GM10847 (cell line): Measurements from ENCODE around the gene MUC5B.

ENCODE experiments used
- POLR2A ChIP-seq: IDR thresholded peaks from 2 replicates; pipeline ENCODE4 v1.6.1; 2011; ENCODE audit not compliant: insufficient read length; ENCODE audit errors: extremely low read depth

MUC5B gene

DNA sequence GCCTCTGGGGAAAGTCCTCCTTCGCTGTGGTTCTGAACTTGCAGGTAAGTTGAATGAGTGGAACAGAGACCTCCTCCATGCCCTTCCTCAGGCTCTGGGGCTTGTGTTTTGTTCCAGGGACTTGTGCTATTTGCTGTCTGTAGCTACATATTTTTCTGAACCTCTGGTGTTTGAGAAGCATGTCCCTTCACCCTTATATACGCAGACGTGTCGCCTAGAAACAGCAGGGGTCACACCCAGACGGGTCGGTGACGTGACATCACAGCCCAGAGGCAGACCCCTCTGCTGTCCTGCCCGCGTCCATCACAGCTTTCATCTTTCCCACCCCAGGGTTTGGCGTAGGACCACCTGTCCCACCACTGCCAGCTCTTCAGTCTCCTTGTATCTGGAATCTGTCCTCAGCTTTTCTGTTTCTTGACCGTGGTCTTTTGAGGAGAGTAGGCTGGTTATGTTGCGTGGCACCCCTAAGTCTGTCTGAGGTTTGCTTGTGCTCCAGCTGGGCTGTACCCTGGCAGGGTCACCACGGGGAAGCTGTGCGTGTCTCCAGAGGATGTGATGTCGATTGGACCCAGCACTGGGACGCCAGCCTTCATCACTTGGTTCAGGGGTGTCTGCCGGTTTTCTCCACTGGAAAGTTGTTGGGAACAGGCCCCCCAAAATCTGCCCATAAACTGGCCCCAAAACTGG is 13.4 kb upstream of the MUC5B start:
- no peak for TF ChIP-seq POLR2A

DNA sequence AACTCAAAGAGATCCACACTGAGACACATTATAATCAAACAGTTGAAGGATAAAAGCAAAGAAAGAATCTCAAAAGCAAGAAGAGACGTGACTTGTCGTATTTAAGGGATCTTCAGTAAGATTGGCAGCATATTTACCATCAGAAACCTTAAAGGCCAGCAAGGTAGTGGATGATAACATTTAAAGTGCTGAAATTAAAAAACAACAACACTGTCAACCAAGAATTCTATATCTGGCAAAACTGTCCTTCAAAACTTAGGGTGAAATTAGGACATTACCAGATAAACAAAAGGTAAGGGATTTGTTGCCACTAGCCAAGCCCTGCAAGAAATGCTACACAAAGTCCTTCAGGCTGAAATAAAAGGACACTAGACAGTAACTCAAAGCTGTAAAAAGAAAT is 11.0 kb upstream of the MUC5B start:
- no peak for TF ChIP-seq POLR2A

DNA sequence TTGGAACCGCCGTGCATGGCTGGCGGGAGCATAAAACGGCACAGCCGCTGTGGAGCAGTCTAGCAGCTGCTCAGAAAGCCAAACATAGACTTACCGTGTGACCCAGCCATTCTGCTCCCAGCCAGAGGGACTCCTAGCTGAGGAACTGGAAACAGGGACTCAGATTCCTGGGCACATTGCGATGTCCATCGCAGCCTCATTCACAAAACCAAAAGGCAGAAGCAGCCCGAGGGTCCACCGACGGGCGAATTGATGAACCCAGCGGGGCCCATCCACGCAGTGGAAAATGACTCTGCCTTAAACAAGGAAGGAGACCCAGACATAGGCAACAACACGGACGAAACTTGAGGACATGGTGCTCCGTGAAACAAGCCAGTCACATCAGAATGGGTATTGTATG is 5.7 kb upstream of the MUC5B start:
- TF ChIP-seq POLR2A, result no peak

DNA sequence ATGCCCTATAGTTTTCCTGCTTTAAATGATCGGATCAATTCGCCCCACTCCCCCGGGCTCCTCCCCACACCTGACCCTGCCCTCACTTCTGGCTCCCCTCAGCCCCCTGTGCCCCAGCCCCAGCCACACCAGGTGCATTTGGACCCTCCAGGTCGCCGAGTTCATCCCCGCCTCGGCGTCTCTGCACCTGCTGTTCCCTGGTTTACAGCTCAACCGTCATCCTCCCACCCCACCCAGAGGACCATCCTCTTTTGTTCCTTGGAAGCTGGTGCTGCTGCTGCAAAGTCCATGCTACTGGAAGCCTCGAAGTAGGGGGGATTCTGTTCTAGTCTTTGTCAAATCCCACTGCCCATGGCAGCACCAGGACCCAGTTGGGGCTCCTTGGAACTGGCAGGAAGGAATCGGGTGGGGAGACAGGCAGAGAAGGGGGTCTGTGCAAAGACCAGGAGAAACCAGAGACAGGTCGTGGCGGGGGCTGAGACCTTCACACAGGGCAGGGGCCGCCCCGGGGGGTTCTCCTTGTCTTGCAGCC is 4.5 kb upstream of the MUC5B start:
- TF ChIP-seq POLR2A, result no peak

DNA sequence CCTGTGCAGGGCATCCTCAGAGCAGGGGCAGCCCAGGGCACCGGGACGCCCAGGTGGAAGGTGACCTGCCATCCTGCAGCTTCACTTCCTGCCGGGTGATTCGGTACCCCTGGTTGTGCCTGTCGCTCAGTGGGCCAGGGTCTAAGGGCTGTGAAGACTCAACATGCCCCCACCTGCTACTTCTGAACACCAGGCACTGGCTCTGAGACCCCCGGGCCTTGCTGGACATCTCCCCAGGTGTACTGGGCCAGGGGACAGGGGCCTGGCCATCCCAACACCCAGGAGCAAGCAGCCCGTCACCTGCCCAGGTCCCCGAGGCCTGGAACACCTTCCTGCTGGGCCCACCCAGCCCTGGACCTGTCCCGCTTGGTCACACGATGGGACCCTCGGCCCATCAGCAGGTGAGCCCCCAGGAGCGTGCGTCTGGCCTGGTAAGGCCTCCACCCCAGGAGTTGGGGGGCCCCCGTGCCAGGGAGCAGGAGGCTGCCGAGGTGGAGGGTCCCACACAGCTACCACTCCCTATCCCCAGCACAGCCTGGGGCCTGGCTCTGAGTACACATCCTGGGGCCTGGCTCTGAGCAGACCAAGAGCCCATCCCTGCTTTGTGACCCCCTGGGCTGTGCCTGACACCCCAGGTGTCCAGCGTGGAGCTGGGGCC is 3.9 kb upstream of the MUC5B start:
- no peak for TF ChIP-seq POLR2A

DNA sequence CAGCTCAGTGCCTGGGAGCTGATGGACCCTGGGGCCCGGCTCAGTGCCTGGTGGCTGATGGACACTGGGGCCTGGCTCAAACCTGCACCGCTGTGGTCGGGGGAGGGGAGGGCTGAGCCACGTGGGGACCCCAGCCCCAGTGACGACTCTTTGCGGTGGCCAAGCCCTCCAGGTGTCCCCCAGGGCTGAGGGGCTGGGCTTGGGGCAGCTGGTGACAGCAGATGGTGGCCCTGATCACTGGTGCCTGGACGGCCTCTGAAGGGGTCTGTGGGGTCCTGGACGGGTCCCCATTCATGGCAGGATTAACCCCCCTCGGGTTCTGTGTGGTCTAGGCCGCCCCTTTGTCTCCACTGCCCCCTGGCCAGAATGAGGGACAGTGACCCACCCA is 3.4 kb upstream of the MUC5B start:
- no peak for TF ChIP-seq POLR2A

DNA sequence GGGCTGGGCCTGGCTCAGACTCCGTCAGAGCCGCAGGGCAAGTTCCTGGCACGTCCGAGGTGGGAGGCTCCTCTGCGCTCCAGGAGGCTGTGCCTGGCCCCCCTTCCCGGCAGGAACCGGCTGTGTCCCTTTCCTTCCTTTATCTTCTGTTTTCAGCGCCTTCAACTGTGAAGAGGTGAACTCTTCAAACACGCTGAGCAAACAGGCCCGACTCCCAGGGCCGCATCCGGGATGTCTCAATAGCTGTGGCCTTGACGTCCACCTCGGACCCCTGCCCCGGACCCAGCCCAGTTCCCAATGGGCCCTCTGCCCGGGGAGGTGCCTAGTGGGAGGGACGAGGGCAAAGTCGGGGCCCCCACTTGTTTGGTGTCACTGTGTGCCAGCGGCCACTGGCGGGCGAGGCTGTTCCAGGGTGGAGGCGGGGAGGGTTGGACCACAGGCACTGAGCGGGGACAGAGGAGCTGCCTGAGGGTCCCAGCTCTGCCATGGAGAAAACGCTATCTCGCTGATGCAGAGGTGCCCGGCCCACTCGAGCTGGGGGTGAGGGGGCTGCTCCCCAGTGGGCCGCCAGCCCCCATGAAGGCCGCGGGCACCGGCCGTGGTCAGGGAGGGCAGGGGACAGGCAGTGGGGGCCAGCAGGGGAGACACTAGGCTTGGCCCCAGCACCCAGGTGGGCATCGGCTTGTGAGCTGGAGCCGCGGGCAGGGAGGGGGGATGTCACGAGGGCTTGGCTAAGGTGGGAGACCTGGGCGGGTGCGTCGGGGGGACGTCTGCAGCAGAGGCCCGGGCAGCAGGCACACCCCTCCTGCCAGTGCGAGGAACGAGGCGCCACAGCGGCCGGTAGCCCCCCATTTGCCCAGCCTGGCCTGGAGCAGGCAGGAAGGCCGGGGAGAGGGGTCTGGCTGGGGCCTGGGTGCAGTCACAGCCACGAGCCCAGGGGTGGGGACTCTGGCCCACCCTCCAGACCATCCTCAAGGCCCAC is 2.7 kb upstream of the MUC5B start:
- TF ChIP-seq POLR2A, result no peak

DNA sequence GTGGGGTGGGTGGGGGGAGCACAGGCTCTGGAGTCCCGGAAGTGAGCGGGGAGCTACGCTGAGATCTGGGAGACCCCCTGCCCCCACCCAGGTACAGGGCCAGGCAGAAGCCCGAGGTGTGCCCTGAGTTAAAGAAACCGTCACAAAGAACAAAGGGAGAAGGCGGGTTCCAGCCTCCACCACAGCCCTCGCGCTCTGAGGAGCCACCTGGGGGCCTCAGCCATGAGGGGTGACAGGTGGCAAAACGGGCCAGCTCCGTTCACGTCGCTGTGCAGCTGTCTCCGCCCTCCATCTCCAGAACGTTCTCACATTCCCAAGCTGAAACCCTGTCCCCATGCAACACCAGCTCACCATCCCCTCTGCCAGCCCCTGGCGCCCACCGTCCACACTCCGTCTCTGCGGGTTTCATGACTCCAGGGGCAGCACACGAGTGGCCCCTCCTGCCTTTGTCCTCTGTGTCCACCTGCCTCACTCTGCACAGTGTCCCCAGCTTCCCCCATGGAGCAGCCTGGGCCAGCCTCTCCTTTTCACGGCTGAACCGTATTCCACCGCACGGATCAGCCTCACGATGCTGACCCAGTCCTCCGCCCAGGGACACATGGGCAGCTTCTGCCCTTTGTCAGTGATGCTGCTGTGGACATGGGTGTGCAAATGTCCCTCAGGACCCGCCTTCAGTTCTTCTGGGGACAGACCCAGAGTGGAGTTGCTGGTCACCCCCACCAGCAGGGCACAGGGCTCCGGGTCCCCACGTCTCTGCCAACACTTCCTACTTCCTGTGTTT is 1.7 kb upstream of the MUC5B start:
- no peak for TF ChIP-seq POLR2A

DNA sequence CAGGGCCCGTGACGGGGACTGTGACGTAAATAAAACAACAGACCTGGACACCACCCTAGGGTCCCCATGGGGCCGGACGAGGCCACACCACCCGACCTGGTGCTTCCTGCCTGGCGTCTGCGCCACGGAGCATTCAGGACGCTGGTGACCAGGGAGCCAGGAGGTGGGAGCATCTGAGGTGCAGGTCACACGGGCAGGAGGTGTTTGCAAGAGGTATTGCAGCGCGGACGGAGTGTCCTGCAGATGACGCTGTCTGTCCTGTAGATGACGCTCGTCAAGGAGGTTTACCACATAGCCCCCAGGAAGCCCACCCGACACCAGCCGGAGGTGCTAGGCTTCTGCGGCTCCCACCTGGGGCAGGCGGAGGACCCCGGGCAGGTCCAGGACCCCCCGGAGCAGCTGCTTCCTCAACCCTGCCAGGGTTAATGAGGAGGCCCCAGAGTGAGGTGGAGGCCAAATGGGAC is 986 bp upstream of the MUC5B start:
- no peak for TF ChIP-seq POLR2A

DNA sequence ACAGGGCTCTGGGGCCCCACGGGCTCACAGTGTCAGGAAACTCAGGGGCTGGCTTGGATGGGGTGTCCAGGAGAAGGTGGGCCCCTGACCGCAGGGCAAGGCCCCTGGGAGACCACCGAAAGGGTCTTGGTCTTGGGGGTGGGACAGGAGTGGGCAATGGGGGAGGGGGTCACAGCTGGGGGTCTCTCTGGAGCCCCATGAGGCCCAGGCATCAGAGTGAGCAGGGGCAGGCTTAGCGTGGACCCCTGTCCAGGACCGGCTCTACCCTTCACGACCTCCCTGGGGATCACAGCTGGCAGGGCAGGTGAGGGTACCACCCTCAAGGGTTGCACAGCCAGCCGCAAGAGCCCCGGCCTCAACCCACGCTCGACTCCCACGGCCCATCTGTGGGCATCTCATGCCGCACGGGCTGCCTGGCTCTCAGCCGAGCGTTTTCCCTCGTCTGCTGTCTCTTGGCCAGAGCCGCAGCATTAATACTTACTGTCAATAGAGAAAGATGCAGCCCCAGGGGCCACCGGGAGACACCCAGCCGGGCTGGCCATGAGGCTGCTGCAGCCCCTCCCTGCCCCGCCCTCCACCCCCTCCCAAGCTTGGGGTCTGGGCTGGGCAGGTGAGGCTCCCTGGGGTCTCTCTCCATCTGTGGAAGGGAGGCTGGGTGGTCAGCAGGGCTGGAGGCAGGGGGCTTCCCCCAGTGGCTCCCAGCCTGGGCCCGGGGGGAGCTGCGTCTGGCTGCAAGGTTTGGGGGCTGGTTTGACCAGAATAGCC is 662 bp downstream of the MUC5B start:
- no peak for TF ChIP-seq POLR2A

DNA sequence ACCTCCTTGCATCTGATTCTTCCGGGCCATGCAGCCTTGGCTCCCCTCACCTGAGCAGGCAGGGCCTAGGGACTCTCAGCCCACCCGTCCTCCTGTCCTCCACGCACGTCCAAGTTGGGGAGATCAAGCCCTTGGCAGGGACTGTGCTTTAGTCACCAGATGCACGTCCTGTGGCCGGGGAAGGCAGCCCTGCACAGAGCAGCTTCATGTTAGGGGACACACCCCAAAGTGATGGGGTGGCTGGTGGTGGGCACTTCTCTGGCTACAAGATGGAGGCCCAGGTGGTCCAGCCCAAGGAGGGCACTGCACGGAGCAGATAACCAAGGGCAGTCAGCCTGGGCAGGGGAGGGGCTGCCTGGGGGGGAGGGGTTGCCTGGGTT is 1.2 kb downstream of the MUC5B start:
- no peak for TF ChIP-seq POLR2A

DNA sequence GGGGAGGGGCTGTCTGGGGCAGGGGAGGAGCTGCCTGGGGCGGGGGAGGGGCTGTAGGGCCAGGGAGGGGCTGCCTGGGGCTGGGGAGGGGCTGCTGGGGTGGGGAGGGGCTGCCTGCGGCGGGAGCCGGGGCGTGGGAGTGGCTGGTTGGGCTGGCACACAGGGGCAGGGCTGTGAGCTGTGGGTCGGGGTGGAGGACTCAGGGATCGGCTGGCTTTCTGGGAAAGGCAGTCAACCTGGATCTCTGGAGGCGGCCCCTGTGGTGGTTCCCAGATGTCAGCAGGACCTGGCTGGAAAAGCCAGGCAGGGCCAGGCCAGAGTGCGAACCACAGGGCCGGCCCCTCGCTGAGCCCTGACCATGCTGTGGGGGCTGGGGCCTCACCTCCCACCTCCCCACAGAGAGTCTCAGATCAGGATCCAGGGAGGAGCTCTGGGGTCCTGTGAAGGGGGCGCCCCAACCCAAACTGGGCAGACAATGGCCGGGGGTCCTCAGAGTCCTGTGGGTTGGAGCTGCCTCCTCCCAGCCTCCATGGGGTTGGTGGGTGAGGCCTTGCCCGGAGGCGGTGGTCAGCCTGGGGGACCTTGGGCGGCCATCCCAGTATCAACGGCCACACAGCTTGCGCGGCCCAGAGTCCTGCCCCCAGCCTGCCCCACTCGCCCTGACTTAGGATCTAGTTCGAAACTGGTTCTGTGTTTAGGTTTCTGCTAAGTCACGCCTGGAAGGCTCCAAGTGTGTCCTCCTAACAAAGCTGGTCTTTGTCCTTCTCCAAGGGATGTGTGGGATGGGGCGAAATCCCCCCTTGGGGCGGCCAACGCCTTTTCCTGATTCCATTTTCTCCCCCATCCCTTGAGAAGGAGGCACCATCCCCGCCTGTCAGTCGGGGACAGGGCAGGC is 1.9 kb downstream of the MUC5B start:
- TF ChIP-seq POLR2A, result no peak
